ENCODE data around the gene BATF2. TPM values are rescaled to one million over a fixed set of nuclear protein-coding genes. Genes with fewer than 3 reads are reported as not detected.

BATF2 gene
- total and polyA plus RNA-seq, 10 of the 15 experiments (the other 5 are each of a cell fraction or from before 2014, with no cell fraction given) = 0.18 to 1.1 (median 0.38) TPM; not detected in 1

DNA sequence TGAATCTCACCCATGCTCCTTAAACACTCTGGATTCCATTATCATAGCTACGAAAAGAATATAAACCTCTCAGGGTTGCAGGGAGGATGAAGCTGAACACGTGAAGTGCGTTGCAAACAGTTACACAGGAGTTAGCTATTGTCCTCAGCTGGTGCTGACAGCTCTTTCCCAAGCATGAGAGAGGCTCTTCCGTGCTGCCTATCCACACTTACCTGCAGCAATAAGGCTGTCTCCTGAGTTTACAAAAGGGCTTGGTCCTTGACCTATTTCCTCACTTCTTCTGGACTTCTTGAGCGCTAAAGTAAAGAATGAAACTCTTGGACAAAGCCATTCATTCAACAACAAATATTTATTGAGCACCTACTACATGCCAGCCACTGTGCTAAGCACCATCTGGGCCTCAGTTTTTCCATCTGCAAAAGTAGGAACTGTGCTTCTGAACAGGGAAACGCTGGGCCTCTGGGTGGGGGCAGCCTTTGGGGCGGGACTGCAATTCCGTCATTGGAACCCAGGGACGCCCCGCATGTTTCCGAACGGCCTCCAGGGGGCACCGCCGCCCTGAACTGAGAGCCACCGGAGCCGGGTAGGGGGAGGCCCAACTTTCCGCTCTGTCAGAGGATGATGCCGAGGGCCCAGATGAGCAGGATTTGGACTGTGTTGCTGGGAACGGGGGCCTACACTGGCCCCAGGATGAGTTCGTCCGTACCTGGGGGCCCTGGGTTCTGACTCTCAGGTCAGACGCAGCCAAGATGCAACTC is 16.5 kb upstream of the BATF2 start:
- Histone ChIP-seq H3K9ac (ENCODE audit: control insufficient read depth, insufficient read depth, low read length) (peak overlapping the region; percentile 86), H2AFZ (ENCODE audit: control insufficient read depth, low read depth, low read length) (peak overlapping the region; percentile 89), H3K36me3 (ENCODE audit: control insufficient read depth in 2 of 2, insufficient read depth in 2 of 2, low read length in 1 of 2) (no peaks in the 10 kb centered on the region), H4K20me1 (ENCODE audit: control insufficient read depth, insufficient read depth) (no peaks in the 10 kb centered on the region), H3K4me1 (ENCODE audit: control insufficient read depth, insufficient read depth, low read length) (peaks cover 17% of the 10 kb centered on the region), H3K79me2 (ENCODE audit: control insufficient read depth, insufficient read depth, low read length) (no peaks in the 10 kb centered on the region; the same call in none of the 2 replicates), H3K27ac (ENCODE audit: control insufficient read depth, insufficient read depth) (peak overlapping the region; percentile 88), H3K4me2 (ENCODE audit: control insufficient read depth, insufficient read depth) (peak overlapping the region; percentile 93), H3K4me3 (peak overlapping the region; percentile 76), H3K27me3 (replicated peaks in 1 of 2; ENCODE audit: control insufficient read depth in 2 of 2, insufficient read depth in 2 of 2, low read length in 1 of 2) (no peaks in the 10 kb centered on the region), H3K9me3 (replicated peaks; ENCODE audit: control insufficient read depth, insufficient read depth, low read length) (no peaks in the 10 kb centered on the region)
- FAIRE-seq = peak; percentile 71
- ATAC-seq = peak; percentile 88
- intact Hi-C loops (cut with micrococcal nuclease; ENCODE audit: unreplicated experiment) = loop anchor here (1.0 to 10.0 kb wide), 5 partner anchors 71 to 241 kb away; partner anchors contain the start of genes CAPN1, CDCA5, VPS51 and ZFPL1
- DNase-seq (ENCODE audit: low read depth, low spot score) = peak; percentile 60
- BruUV-seq (replicated peaks) = TSS peak; percentile 68
- CTCF ChIA-PET = interaction anchor here (0.6 to 8.2 kb wide), 43 partner anchors 10 to 534 kb away, joined by 3 to 89 read pairs (median 4); partner anchors contain the start of genes BATF2, CAPN1, CDC42BPG and FAU
- POLR2A ChIA-PET = interaction anchor here (0.6 to 1.7 kb wide), 7 partner anchors 17 to 315 kb away, joined by 3 to 7 read pairs (median 4); partner anchors contain the start of genes BATF2, FAU and MRPL49
- in situ Hi-C loops (cut with MboI) = no loop called here
- 14% methylated on average over 22 of the region's 22 CpGs for WGBS (ENCODE audit: insufficient coverage, insufficient replicate concordance, low lambda C conversion rate, missing lambda C conversion rate)
- SMC1A ChIA-PET (ENCODE audit: uncharacterized antibody, unreplicated experiment) = interaction anchor here (0.7 to 2.5 kb wide), 23 partner anchors 10 to 183 kb away, joined by 3 to 19 read pairs (median 4); partner anchors contain the start of genes BATF2, FAU, MRPL49 and SAC3D1
- RAD21 ChIA-PET (ENCODE audit: unreplicated experiment) = interaction anchor here (0.8 to 4.8 kb wide), 20 partner anchors 11 to 168 kb away, joined by 3 to 31 read pairs (median 5); partner anchors contain the start of genes BATF2, CAPN1, CDCA5 and FAU
- TF ChIP-seq HDGF (IDR thresholded peaks at IDR 0.05) = 0 out of 2 replicates have a peak, but pooled peaks have one; percentile 57
- TF ChIP-seq SMARCA5 (IDR thresholded peaks at IDR 0.05) = peak; percentile 94
- TF ChIP-seq RAD21 (IDR thresholded peaks at IDR 0.05; ENCODE audit: insufficient read depth, low read depth, low read length) = peak; percentile 87
- peak; percentile 40 for TF ChIP-seq MTA2 (IDR thresholded peaks at IDR 0.05; ENCODE audit: low read depth)
- TF ChIP-seq, protein P1, sequence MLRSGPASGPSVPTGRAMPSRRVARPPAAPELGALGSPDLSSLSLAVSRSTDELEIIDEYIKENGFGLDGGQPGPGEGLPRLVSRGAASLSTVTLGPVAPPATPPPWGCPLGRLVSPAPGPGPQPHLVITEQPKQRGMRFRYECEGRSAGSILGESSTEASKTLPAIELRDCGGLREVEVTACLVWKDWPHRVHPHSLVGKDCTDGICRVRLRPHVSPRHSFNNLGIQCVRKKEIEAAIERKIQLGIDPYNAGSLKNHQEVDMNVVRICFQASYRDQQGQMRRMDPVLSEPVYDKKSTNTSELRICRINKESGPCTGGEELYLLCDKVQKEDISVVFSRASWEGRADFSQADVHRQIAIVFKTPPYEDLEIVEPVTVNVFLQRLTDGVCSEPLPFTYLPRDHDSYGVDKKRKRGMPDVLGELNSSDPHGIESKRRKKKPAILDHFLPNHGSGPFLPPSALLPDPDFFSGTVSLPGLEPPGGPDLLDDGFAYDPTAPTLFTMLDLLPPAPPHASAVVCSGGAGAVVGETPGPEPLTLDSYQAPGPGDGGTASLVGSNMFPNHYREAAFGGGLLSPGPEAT (IDR thresholded peaks at IDR 0.05; ENCODE audit: low read depth) = peak; percentile 58; the same call in 1 of the 2 replicates
- 0 out of 2 replicates have a peak, but pooled peaks have one; percentile 5 for TF ChIP-seq RFX5 (IDR thresholded peaks at IDR 0.05; ENCODE audit: low read depth, low read length)
- no peak for TF ChIP-seq TARDBP (IDR thresholded peaks at IDR 0.05; ENCODE audit: borderline replicate concordance)
- no peak for TF ChIP-seq JUNB (IDR thresholded peaks at IDR 0.05)
- TF ChIP-seq LARP7 (IDR thresholded peaks at IDR 0.05) = no peak; the same call in 1 of the 2 replicates
- 0 out of 2 replicates have a peak, but pooled peaks have one; percentile 9 for TF ChIP-seq BCL11A (IDR thresholded peaks at IDR 0.05; ENCODE audit: low read depth, low read length)
- no peak for TF ChIP-seq BCLAF1 (IDR thresholded peaks at IDR 0.05)
- TF ChIP-seq YY1 (IDR thresholded peaks at IDR 0.05; ENCODE audit: low read depth, low read length) = 0 out of 2 replicates have a peak, but pooled peaks have one; percentile 49
- TF ChIP-seq HCFC1 (IDR thresholded peaks at IDR 0.05; ENCODE audit: low read length) = peak; percentile 32; the same call in 1 of the 2 replicates
- peak; percentile 8 for TF ChIP-seq RELA (IDR thresholded peaks at IDR 0.05; ENCODE audit: borderline replicate concordance, partially characterized antibody)
- TF ChIP-seq IKZF2 (IDR thresholded peaks at IDR 0.05) = peak; percentile 37 to 40
- TF ChIP-seq ATF7 (IDR thresholded peaks at IDR 0.05; ENCODE audit: low read depth) = peak; percentile 69
- TF ChIP-seq ZNF207 (IDR thresholded peaks at IDR 0.05; ENCODE audit: borderline replicate concordance) = peak; percentile 41; the same call in 1 of the 2 replicates
- TF ChIP-seq GABPA (IDR thresholded peaks at IDR 0.05; ENCODE audit: low read depth) = no peak
- 0 out of 2 replicates have a peak, but pooled peaks have one; percentile 71 for TF ChIP-seq STAT1 (conservative IDR thresholded peaks at IDR 0.05)
- TF ChIP-seq YBX1 (IDR thresholded peaks at IDR 0.05) = no peak
- TF ChIP-seq SRF (IDR thresholded peaks at IDR 0.05; ENCODE audit: low read depth in 2 of 2, low read length in 2 of 2) = no peak
